ENCODE results near the gene BACE2.
A peak's percentile ranks its signal among the peaks of the same experiment; 100 is the strongest.
"Not testable (repeated sequence)": the region's sequence is repeated elsewhere in the genome, so short reads cannot be mapped to it uniquely, and the experiment has no call there.

BACE2 gene

DNA sequence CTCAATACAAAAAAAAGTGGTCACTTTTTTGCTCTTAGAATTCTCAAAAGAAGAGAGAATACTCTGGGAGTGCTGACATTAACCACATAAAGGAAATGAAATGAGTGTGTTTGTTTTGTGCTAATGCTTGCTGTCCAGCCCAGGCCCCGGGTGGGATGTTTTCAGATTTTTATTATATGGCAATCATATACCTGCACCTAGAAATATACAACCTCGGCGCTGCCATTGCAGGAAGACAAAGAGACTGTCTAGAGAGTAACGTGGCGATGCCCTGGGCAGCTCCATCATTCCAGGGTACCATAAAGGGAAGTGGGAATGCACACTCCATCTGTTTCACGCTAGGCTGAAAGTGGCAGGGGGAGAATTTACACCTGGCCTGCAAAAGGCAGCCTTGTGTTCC, 7.1 kb downstream of the BACE2 start:
- H3K27ac ChIP-seq, result no peak overlapping the region
- DNase-seq (ENCODE audit: low read depth, low spot score), result no peak

DNA sequence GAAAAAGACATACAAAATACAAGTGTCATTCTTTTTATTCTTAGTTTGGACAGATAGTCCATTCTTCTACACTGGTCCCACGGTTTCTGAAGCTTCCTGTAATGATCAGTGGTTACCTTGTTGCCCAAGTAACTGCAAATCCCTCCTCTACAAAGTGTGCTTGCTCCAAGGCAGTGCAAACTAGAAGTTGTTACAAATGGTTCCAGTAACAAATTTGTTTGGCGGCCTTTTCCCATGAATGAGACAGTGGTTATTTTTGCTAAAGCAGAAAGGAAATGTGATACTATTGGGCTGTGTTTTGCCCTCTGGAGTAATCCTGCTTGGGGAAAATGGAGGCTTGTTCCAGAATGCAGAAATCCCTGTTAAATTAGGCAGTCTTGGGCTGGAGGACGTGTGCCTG, 8.9 kb downstream of the BACE2 start:
- DNase-seq (ENCODE audit: low read depth, low spot score), result no peak
- H3K27ac ChIP-seq, result no peak overlapping the region

DNA sequence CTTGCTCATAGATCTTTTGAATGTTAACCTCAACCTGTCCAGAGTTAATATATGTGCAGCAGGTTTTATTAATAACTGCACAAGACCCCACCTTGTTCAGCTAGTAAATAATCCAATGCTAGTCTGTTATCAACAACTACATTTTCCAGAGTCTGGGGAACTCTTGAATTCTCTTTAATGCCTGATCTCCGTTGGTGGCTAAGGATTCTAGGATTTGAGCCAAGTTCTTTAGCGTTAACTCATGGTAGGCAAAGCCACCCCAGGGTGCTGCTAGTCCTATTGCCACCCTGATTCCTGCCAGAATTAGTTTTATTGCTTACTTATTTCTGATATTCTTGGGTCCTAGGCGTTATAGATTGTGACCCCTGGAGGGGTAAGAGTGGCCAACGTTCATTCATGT, 12.8 kb downstream of the BACE2 start:
- no peak overlapping the region for H3K27ac ChIP-seq
- no peak for DNase-seq (ENCODE audit: low read depth, low spot score)

DNA sequence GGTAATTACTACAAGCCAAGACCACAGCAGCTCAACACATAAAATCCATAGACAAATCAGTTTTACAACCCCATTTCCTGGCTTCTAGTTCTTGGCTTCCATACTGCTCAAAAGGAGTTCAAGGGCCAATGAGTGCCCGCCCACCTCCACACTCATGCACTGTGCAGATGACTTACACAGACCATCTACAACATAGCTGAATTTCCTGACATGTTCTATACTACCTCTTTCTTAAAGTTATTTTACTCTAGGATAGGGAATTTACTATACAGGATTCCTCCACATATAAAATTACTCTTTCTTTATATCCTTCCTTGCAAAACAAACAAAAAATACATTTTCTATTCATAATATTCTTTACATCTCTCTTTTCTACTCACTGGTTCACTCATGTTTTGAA, 14.6 kb downstream of the BACE2 start:
- DNase-seq (ENCODE audit: low read depth, low spot score), result no peak
- no peak overlapping the region for H3K27ac ChIP-seq

DNA sequence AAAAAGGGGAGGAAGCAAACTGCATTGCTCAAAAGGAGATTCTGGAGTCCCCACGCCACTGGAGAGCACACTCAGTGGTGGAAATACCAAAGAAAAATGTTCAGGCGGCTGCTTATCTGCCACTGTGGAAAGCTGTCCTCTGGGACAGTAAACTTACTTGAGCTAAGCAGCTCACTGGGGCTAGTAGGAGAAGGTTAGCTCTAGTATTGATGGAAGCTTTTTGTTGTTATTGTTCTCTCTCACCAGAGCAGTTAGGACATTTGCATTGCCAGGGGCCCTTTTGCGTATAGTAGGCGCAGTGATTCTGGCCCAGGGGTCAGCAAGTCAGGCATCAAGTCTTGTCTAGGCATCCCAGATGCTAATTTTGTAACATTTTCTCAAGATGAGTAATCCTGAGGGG, 15.6 kb downstream of the BACE2 start:
- no peak overlapping the region for H3K27ac ChIP-seq
- no peak for DNase-seq (ENCODE audit: low read depth, low spot score)

DNA sequence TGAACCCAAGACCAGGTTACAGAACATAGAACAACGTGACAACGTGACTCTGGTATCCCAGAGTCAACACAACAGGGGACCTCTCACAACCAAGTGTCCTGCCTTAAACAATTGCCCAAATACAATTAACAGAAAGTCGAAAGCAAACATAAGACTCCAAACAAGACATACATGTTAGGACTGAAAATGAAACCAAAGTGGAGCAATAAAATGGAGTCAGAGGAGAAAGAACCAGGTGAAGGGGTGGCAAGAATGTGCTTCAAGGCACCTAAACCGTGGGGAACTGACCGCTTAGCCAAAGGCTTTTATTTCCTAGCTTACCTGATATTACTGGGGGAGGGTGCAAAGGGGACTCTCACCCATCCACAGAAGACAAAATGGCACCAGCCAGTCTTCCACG, 17.8 kb downstream of the BACE2 start:
- no peak overlapping the region for H3K27ac ChIP-seq
- DNase-seq (ENCODE audit: low read depth, low spot score), result no peak

DNA sequence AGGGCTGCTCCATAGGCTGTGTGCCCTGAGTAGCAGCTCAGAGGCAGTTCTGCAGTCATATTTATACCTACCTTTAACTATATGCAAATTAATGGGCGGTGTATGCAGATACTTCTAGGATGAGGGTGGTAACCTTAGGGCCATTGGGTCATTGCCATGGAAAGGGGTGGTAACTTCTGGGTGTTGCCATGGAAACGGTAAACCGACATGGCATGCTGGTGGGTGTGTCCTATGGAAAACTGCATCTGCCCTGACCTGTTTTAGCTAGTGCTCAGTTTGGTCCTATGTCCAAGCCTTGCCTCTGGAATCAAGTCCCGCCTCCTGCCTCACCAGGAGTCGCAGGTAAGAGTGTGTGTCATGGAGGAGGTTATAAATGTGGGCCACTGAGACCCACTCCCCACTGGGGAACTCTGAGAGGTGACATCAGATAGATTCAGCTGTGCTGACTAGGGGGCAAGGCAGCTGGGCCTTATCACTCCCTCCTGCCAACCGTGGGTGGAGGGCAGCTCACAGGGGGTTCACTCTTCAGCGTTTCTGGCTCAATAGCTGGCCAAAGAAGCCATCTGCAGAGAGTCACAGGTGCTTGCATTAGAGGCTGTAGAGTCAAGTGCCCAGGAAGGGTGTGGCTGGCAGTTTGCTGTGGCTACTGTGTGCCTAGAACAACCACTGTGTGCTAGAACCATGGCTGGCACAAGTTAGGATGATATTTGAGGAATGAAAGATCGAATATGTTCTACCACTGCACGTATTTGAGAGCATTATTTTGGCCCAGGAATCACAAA, 19.0 kb downstream of the BACE2 start:
- no peak for DNase-seq (ENCODE audit: low read depth, low spot score)
- no peak overlapping the region for H3K27ac ChIP-seq

DNA sequence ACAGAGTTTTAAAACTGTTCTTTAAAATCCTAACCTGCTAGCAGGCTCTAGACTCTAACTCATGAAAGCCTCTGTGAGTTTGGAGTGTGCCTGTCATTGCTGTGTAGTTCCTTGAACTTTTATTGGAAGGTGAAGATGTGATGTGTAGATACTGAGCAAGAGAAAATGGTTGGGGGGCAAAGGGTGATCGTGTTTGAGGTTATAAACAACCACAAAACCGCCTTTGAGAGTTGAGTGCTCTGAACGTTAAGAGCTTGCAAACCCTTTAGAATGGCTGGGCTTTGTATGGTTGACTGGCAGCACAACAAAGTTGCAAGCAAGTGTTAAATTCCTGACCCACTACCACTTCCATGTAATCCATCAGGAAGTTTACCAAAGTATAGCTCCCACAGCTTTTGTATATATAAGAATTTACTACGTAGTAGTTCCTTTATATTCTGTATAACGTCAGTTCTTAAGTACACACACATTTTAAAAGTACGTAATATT, 19.6 kb downstream of the BACE2 start:
- no peak overlapping the region for H3K27ac ChIP-seq

DNA sequence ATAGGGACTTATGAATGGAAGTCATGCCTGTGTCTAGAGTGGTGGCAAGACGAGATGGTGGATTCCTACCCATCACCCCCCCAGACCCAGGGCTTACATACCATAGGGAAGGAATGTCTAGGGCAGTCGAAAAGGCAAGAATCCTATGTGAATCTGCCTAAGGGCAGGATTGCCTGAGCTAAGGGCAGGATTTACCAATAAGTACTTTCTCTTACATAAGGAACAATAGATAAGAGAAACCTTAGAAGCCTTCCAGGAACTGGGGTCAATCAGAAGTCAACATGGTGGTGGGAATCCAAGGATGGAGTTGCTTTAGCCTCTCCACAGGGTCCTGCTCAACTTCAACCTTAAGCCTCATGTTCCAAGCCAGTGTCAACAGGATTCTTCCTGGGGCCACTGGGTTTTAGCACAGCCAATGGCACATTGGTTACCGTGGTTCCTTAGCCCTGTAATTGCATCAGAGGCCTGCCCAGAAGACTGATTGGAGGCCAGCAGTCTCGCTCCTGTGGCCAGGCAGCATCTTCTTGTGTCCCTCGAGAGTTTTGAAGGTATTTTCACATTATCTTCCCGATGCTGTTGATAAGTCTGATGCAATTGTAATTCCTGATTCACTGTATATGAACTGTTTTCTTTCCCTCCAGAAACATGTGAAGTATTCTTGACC, 20.7 kb downstream of the BACE2 start:
- no peak for DNase-seq (ENCODE audit: low read depth, low spot score)
- no peak overlapping the region for H3K27ac ChIP-seq

More for the DNA sequence above, 19.6 kb downstream of the BACE2 start:
- no peak for DNase-seq (ENCODE audit: low read depth, low spot score)

DNA sequence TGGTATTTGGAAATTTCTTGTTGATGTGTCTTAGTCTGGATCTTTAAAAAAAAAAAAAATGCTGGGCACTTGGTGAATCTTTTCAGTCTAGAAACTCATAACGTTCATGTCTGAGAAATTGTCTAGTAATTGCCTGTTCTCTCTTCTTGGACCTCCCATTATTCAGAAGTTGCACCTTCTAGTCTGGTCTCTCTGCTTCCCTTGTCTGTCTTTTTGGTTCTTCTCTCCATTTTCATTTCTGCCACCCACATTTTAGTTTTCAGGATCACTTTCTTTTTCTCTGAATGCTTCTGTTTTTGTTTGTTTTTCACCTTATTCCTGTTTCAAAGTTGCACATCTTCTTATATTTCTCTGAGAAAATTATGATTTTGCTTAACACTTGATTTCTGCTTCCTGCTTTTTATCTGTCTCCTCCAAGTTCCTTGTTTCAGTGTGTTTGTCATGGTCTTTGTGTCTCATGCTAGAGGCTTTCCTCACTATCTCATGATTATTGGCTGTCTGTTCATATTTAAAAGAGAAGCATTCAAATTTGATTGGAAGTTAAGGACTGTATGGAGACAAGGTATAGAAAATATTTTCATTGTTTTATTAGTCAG, 21.3 kb downstream of the BACE2 start:
- H3K27ac ChIP-seq, result no peak overlapping the region
- DNase-seq (ENCODE audit: low read depth, low spot score), result no peak

DNA sequence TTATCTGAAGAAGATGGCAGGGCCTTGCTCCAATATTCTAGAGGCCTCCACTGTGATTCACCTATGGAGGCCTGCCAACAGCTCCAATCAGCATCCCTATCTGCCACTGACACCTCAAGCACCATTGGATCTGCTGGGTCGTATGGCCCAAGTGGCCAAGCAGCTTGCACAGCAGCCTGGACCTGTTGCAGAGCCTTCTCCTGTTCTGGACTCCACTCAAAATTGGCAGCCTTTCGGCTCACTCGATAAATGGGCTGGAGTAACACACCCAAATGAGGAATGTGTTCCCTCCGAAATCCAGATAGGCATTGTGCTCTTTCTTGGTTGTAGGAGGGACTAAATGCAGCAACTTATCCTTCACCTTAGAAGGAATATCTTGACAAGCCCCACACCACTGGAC, 24.6 kb downstream of the BACE2 start:
- H3K27ac ChIP-seq; DNase-seq (ENCODE audit: low read depth, low spot score): not testable (repeated sequence)

DNA sequence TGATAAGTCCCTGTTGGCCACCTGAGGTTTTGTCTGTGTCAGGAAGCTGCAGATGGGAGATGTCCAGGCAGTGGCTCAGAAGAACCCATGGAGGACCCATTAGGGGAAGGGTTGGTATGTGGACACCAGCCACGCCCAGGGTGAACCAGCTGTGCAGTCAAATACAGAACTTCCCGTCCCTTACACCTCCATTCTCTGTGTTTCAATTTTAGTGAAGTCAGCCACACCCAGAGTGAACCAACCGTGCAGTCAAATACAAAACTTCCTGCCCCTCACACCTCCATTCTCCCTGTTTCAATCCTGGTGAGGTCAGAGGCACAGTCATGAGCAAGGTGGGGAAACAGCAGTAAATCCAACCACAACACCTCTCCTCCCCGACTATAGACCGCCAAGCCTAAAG, 27.4 kb downstream of the BACE2 start:
- H3K27ac ChIP-seq, result peak overlapping the region; percentile 45

DNA sequence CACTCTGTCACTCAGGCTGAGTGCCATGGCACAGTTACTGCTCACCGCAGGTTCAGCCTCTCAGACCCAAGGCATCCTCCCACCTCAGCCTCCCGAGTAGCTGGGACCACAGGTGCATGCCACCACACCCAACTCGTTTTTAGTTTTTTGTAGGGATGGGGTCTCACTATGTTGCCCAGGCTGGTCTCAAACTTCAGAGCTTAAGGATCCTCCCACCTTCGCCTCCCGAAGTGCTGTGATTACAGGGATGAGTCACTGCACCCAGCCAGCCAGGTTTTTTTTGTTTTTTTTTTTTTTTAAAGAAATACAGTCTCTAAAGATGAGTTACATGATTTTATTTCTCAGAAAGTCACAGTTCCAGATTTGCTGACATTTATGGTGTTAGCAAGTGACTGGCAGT, 29.0 kb downstream of the BACE2 start:
- H3K27ac ChIP-seq, result no peak overlapping the region
- no peak for DNase-seq (ENCODE audit: low read depth, low spot score)

More for the DNA sequence above, 27.4 kb downstream of the BACE2 start:
- no peak for DNase-seq (ENCODE audit: low read depth, low spot score)

DNA sequence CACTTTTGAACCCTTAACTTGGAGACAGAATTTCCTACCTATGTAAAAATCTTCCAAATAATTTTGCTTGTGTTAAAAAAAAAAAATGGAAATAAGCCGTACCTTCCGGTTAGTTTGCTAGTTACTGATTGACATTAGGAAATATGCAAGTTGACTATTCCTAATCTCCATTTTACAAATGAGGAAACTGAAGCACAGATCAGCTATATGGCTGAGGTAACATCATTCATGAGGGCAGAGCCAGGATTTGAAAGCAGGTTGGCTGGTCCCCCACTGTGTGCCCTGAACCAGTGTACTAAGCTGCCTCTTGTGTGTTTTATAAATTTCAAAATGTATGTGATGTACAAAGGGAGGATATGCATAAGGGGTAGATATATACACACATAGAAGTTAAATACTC, 29.6 kb downstream of the BACE2 start:
- no peak for DNase-seq (ENCODE audit: low read depth, low spot score)

DNA sequence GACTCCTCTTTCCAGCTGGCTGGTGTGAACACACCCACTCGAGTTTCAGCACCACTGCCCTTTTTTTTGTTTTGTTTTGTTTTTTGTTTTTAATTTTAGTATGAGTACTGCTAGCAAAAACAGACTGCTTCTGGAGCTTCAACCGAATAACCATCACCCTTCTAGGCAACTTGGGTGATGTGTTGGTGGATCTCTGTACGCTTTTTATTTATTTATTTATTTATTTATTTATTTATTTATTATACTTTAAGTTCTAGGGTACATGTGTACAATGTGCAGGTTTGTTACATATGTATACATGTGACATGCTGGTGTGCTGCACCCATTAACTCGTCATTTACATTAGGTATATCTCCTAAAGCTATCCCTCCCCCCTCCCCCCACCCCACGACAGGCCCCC, 30.7 kb downstream of the BACE2 start:
- not testable (repeated sequence) for H3K27ac ChIP-seq; DNase-seq (ENCODE audit: low read depth, low spot score)

More for the DNA sequence above, 29.6 kb downstream of the BACE2 start:
- no peak overlapping the region for H3K27ac ChIP-seq

DNA sequence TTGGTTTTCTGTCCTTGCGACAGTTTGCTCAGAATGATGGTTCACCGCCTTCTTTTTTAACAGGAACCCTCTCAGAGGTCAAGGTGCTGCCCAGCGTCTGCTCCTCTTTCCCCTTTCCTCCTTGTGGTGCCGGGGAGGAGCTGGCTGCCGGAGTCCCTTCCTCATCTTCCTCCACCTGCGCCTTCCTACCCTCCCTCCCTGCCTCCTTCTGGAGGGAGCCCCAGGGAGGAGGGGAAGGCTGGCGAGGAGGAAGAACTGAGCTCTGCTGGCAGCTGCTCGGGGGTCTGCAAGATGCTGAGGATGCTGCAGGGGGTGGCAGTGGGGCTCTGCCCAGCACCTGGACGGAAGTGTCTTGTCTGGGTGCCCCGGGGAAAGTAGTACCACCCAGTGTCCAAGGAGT, 31.2 kb downstream of the BACE2 start:
- H3K27ac ChIP-seq, result no peak overlapping the region
- no peak for DNase-seq (ENCODE audit: low read depth, low spot score)

DNA sequence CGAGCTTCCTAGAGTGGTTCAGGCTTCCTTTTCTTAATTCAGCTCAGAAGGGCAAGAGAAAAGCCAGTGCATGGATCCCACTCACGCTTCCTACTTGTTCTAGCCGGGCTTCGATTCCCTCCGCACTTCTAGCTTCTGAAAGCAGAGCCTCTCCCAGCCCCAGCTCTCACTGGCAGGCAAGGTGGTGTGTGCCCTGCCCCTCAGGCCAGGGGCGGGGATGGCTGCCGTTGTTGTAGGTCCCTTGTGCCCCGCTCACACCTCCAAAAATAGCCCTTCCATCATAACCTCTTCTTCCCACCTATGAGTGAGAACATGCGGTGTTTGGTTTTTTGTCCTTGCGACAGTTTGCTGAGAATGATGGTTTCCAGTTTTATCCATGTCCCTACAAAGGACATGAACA, 31.6 kb downstream of the BACE2 start:
- no peak overlapping the region for H3K27ac ChIP-seq
- no peak for DNase-seq (ENCODE audit: low read depth, low spot score)

DNA sequence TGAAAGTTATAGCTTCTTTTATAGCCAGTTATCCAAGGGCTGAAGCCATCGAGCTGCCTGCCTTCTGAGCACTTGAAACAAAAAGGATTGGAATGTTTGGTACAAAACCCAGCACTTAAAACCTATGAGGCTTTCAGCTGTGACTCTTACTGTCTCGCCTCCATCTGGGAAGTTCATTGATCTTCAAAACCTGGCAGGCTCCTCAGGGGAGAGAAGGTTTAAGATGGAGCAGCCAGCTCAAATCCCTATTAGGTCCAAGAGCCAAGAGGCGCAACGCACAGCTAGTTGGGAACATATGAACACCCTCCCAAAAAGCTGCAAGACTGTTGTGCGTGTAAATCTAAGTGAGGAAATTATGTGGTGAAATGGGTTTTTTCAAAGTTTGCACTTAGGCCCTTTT, 33.4 kb downstream of the BACE2 start:
- no peak for DNase-seq (ENCODE audit: low read depth, low spot score)
- H3K27ac ChIP-seq, result no peak overlapping the region

DNA sequence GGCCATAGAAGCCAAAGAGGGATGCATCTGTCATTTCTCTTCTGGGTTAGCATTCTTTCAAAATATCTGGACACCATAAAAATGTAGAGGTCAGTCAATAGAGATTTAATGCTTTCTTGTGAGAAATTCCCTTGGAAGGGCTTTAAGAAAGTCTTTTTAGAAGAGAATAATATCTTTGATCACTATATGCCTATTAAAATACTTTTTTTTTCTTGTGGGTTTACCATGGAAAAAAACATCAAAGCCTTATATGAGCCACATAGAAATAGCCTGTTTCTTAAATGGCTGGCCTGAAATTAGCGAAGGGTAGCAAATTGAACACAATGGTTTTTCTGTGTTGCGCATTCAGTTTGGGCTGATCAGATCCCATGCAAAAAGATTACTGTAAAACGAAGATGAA, 36.8 kb downstream of the BACE2 start:
- DNase-seq (ENCODE audit: low read depth, low spot score), result no peak
- no peak overlapping the region for H3K27ac ChIP-seq

DNA sequence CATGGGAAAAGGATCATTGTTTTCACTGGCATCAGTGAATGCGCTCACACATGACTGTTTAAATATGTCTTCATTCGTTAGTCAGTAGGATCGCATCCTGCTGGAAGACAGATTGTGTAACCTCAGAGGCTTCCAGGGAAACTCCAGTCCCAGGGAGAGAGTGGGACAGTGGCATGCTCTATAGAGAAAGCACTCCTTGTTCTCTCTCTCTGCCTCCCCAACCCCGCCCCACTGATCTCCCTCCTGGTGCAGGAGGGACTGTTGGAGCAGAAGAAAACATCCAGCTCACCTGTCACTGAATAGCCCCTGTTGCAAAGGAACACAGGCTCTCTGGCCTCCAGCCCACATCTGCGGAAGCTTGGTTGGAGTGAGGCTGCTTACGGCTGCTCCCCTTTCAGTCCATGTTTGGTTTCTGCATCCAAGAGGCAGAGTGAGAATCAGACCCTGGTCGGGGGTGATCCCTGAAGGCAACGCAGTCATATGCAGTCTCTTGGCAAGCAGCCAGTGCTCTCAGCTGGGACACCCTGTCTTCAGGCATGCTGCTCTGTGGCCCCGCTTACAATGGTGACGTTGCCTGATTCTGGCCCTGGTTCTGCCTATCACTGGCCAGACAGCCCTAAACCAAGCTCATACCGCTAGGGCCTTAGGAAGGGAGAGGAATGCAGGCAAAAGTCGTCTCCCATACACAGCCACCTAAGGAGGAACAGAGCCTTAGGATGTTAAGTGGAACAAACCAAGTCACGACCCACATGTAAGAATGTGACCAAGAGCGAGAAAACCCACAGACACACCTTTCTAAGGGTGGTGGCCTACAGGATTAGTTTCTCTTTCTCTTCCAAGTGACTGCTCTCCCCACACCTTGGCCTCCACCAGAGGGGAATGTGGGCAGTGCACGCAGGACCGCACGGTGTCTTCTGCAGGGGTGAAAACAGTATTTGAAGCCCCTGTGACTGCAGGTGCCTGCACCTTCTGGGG, 39.7 kb downstream of the BACE2 start:
- H3K27ac ChIP-seq, result no peak overlapping the region
- DNase-seq (ENCODE audit: low read depth, low spot score), result no peak

Measured in epithelial cell of prostate (primary cell).